Activated CD8-positive, alpha-beta memory T cell treated with anti-CD3 and anti-CD28 coated beads for 4 hours (primary cell): Measurements from ENCODE around the gene SMCP.

Experiments used
- DNase-seq, 2 donors: peaks; one replicate each; pipeline ENCODE4 v3.0.0-alpha.2; 2020; ENCODE audit warnings: low read depth in 2 of 2

The SMCP gene

DNA sequence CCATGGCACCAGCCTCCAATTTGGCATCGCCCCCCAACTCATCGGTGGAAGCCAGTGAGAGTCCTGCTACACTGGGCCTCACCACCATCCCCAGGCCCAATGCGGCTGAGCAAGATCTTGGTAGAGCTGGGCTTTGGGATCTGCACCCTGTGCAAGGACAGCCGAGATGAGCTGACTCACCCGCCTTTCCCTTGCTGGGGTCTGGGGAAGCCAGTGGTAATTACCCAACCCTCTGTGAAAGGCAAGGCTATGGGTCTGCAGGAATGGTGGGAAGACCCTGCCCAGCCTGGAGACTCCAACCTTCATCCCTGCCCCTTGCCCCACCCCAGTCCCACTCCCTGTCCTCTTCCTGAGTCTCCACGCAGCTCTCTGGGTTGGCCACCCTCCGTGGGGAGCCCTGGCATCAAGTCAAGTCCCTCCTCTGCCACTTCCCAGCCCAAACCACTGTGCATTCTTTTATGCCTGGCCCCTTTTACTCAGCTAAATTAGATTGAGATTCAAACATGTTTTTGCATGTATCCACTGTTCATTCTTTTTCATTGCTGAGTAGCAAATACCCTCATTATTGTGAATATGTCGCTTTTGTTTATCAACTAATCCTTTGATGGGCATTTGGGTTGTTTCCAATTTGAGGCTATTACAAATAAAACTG is 8.8 kb downstream of the SMCP start:
- no peak for DNase-seq

DNA sequence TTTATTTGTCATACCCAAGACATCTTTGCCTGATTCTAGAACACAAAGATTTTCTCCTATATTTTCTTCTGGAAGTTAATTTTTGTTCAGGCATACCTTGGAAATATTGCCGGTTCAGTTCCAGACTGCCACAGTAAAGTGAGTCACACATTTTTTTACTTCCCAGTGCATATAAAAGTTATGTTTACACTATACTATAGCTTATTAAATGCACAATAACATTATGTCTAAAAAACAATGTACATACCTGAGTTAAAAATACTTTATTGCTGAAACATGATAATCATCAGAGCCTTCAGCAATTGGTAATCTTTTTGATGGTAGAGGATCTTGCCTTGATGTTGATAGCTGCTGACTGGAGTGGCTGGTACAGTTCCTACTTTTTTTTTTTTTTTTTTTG is 10.0 kb downstream of the SMCP start:
- DNase-seq: no peak

DNA sequence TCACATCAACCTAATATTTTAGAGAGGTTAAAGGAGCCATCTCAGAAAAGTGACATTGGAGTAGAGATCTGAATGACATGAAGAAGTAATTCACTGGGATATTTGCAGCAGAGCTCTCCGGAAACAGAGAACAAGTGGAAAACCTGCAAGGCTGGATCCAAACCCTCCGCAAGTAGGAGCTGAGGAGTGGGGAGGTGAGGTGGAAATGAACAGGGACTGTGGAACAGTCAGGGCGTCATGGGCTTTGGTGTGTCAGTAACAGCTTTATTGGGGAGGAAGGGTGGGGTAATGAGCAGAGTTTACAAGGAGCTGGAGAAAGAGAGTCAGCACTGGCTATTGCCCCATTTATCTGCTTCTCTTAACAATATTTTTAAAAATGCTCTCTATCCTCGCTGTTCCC is 20.9 kb downstream of the SMCP start:
- DNase-seq: no peak

DNA sequence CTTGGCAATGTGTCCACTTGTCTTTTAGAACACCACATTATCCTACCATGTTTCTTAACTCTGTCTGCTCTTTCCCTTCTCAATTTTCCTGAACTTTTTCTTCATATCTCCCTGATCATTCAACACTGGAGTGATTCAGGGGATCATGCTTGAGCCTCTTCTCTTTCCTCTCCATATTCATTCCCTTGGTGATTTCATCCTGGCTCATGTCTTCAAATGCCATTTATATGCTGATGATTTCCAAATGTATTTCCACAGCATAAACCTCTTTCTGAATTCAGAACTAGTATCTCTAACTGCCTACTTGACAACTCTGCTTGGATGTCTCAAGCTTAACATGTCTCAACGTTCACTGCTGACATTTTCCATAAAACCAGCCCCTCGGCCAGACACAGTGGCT is 21.8 kb downstream of the SMCP start:
- no peak for DNase-seq

- DNase-seq: no peak
These were observed 23.5 kb downstream of the SMCP start for GRCh38 chr1:152901631-152902030.

- no peak for DNase-seq
These were observed 24.5 kb downstream of the SMCP start for GRCh38 chr1:152902636-152903035.

GRCh38 chr1:152904688-152905440 is 26.7 kb downstream of the SMCP start:
- no peak for DNase-seq

DNA sequence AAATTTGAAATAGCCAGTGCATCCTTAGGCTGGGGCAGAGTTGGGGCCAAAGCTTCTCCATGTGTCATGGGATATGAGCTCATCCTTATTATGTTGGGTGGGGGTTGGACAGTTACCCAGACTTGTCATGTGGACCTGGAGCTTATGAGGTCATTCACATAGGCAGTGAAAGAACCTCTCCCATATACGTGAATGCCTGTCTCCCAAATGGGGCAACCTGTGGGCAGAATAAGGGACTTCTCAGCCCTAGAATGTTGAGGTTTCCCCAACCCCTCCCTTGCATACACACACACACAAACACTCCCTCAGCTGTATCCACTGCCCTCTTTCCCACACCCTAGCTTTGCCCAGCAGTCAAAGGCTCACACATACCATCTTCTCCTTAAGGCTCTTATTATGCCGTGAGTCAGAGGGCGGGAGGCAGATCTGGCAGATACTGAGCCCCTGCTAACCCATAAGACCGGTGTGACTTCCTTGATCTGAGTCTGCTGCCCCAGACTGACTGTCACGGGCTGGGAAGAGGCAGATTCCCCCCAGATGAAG is 28.0 kb downstream of the SMCP start:
- no peak for DNase-seq

DNA sequence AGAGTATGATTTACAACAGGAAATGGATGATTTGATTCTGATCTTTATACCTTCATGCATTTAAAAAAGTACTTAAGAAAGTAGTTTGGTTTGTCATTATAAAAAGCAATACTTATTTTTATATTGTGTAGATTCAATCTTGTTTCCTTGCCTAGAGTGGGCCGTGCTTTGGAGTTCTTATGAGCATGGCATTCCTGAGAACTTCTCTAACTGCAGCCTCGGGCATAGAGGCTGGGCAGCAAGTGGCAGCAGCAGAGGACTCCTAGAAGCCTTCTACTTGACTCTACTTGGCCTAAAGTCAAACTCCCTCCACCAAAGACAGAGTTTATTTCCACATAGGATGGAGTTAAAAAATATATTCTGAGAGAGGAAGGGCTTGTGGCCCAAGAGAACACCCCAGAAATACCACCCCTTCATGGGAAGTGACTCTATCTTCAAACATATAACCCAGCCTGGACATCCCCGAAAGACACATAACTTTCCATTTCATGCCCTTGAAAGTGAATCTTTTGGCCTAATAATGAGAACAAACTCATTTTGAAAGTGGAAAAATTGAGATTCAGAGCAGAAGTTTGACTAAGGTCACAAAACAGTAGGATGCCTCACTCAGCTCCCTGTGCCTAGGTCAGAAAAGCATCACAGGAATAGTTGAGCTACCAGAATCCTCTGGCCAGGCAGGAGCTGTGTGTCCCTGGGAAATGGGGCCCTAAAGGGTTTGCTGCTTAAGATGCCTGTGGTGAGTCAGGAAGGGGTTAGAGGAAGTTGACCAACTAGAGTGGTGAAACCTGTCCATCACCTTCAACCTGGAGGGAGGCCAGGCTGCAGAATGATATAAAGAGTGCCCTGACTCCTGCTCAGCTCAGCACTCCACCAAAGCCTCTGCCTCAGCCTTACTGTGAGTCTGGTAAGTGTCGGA is 29.8 kb downstream of the SMCP start, which contains the start of gene IVL:
TSS of gene IVL (plus strand) at position 861 of the 916 bp plus-strand sequence. CDS start 1,252 bp downstream, outside the sequence.
- DNase-seq: no peak

GRCh38 chr1:152909206-152909605 is 31.1 kb downstream of the SMCP start:
- DNase-seq: no peak

- DNase-seq: no peak
These were observed 34.3 kb downstream of the SMCP start for GRCh38 chr1:152912471-152912870.

DNA sequence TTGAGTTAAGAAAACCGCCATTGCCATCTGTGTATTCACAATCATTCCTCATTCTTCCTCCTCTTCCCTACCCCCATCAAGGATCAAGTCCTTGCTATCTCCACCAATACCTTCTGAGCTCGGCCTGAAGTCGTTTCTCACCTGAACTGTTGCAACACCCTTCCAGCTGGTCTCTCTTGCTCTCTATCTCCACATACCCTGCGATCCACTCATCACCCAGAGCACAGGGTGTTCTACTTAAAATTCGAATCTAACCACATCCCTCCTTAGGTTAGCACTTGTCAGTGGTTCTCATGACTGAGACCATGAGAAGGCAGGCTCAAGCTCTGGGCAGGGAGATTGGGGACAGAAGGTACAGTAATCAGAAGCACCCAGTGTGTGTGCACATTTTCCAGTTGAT is 34.8 kb downstream of the SMCP start:
- DNase-seq: no peak

DNA sequence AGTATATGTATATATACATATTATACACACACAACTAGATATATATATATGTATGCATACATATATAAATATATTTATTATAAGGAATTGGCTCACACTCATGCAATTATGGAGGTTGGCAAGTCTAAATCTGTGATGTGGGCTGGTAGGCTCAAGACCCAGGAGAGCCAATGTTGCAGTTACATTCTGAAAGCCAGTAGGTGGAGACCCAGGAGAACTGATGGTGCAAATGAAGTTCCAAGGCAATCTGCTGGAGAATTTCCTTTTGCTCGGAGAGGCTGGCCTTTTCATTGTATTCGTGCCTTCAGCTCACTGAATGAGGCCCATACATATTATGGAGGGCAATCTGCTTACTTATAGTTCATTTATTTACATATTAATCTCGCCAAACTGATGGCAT is 39.7 kb downstream of the SMCP start:
- no peak for DNase-seq

DNA sequence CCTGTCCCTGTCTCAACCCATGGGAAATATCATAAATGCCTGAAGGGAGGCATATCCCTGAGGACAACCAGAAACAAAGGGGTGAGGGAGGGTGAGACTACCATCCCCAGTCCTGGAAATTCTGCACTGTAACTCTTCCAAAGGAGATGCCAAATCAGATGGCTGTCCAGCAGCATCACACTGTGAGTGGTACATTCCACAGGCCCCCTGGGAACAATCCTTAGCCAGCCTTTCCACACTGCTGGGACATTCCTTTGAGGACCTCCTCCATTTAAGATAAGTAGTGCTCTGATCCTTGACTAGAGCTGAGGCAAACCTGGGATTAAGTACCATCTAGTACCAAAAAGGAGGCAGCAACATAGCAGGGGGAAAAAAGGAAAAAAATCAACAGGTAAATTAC is 40.9 kb downstream of the SMCP start:
- no peak for DNase-seq

DNA sequence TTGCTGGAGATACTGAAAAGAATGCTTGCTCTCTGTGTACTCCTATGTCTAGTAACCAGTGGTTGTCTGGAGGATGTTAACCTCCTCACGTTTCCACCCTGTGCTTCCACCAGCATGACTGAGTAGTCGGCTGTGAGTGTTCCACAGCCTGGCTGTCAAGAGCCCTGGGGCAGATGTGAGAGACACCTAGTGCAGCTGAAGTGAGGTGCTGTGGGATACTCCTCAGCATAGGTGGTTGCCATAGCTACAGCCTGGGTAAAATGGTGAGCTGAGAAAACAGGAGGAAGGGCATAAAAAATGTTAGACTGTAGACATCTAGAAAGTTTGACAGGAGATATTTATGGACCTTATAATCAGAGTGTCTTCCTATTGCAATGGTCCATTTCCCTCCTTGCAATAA is 46.1 kb downstream of the SMCP start:
- no peak for DNase-seq

DNA sequence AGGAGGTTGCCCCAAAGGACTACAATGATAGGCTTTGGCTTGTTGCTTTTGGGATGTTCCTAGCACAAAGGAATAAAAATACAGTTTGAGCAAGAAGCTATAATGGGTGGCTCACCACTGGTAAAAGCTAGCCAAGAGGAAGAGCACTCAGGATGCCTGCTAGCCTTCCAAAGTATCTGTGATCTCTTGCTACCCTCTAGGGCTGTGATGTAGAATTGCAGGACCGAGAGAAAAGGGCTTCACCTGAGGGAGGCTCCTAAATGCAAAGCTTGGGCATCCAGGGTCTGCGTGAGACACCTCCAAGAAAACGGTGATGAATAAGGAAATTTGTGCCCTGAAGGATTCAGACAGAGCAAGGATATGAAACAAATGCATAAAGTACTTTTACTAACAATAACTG is 48.0 kb downstream of the SMCP start:
- no peak for DNase-seq

DNA sequence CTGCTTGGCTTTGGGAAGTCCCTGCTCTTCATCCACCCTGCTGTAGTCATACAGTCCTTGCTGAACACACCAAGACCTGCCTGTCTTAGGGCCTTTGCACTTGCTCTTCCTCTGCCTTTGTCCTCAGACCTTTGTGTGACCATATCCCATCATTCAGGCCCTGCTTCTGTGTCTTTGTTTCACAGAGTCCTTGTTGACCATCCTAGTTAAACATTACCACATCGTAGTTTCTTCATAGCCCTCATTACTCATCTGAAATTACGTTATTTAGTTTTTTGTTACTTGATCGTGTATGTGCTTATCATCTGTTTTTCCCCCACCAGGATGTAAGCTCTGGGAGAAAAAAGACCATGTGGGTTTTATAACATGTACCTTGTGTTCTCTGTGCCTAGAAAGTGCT is 50.5 kb downstream of the SMCP start:
- no peak for DNase-seq

DNA sequence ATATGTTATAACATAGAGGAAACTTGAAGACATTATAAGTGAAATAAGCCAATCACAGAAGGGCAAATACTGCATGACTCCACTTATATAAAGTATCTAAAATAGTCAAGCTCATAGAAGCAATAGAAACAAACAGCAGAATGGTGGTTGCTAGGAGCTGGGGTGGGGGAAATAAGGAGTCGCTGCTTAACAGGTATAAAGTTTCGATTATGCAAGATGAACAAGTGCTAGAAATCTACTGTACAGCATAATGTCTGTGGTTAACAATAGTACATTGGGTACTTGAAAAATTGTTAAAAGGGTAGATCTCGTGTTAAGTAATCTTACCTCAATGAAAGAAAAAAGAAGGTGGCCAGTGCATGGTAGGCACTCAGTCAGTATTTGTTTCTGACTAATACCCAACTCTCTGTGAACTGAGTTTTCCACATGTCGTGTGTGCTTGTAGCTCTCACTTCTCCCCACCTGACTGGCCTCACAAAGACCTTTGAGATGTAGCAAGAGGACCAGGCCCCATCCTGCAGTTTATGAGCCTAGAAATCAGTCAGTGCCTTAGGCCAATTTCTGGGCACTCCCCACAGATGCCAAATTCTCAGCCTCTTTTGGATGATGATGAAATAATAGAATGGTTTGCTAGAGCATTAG is 54.2 kb downstream of the SMCP start:
- no peak for DNase-seq

GRCh38 chr1:152933196-152933595 is 55.1 kb downstream of the SMCP start:
- DNase-seq: no peak
